ENCODE results near the gene DHRSX. TPM values are rescaled to one million over a fixed set of nuclear protein-coding genes. Genes with fewer than 3 reads are reported as not detected.

Gene DHRSX
- total and polyA plus RNA-seq, 2 of the 8 experiments (the other 6 are each of a cell fraction or from before 2014, with no cell fraction given), result 35.1 to 43.4 TPM

DNA sequence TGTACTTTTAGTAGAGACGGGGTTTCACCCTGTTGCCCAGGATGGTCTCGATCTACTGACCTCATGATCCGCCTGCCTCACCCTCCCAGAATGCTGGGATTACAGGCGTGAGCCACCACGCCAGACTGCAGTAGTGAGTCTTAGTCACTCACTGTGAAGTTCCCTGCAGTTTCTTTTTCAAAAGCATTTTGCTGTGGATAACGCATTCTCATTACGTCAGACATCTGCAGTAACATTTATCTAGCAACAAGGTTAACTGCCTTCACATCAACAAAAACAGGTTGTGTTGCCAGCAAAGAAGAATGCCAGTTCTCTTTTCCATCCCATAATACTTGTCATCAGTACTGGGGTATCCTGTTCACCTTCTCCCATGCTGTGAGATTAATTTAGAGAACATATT lies 164.6 kb downstream of the DHRSX start:
- no peaks in the 10 kb centered on the region; the same call in 1 of the 2 replicates for H3K79me1 ChIP-seq (ENCODE audit: low read depth, low read length)
- no peak overlapping the region for H2AK5ac ChIP-seq (ENCODE audit: low read depth, low read length)
- no peak overlapping the region for H4K91ac ChIP-seq (replicated peaks; ENCODE audit: insufficient read length, low read length)
- H2BK5ac ChIP-seq (ENCODE audit: low read depth, low read length), result no peak overlapping the region
- no peaks in the 10 kb centered on the region for H4K20me1 ChIP-seq (replicated peaks in 1 of 2; ENCODE audit: control insufficient read depth in 1 of 2, insufficient read depth in 2 of 2, low read length in 2 of 2)
- no peaks in the 10 kb centered on the region for H3K4me1 ChIP-seq (replicated peaks in 1 of 4; ENCODE audit: control insufficient read depth in 3 of 4, insufficient read depth in 4 of 4, low read length in 3 of 4)
- H4K5ac ChIP-seq (ENCODE audit: insufficient read length, low read depth, low read length), result no peak overlapping the region
- H4K8ac ChIP-seq (ENCODE audit: extremely low read depth, insufficient read depth, low read length), result no peak overlapping the region
- H3K27me3 ChIP-seq (replicated peaks in 1 of 4; ENCODE audit: control insufficient read depth in 3 of 4, extremely low read depth in 1 of 4, insufficient read depth in 3 of 4, low read length in 3 of 4), result no peaks in the 10 kb centered on the region
- no peak overlapping the region for H3K4me2 ChIP-seq (ENCODE audit: insufficient read depth in 1 of 2, low read depth in 2 of 2, low read length in 2 of 2)
- no peak overlapping the region for H3K27ac ChIP-seq (ENCODE audit: low read depth, low read length)
- H3K23ac ChIP-seq (ENCODE audit: insufficient read length), result no peak overlapping the region
- H3K4ac ChIP-seq (replicated peaks; ENCODE audit: insufficient read length, low read depth, low read length), result no peak overlapping the region
- H2BK120ac ChIP-seq (replicated peaks; ENCODE audit: low read depth, low read length), result no peak overlapping the region
- H2BK15ac ChIP-seq (ENCODE audit: low read length), result no peak overlapping the region
- H3K14ac ChIP-seq (ENCODE audit: insufficient read length), result no peak overlapping the region
- POLR2A ChIA-PET (ENCODE audit: partially characterized antibody), result no interaction called here
- H3K56ac ChIP-seq (replicated peaks; ENCODE audit: insufficient read length, low read depth, low read length), result no peak overlapping the region
- DNase-seq (ENCODE audit: low read depth in 1 of 2, low spot score in 2 of 2) (no peak), FAIRE-seq (no peak)
- H3K23me2 ChIP-seq (ENCODE audit: low read depth, low read length), result no peaks in the 10 kb centered on the region; the same call in 1 of the 2 replicates
- H2BK12ac ChIP-seq (ENCODE audit: low read depth, low read length), result no peak overlapping the region
- H3K18ac ChIP-seq (ENCODE audit: extremely low read depth, low read length), result no peak overlapping the region
- H3K9ac ChIP-seq (replicated peaks in 1 of 4; ENCODE audit: extremely low read depth in 1 of 4, low read depth in 3 of 4, low read length in 3 of 4), result no peak overlapping the region
- WGBS, 2 experiments (ENCODE audit: extremely low coverage in 1 of 2, insufficient coverage in 1 of 2, insufficient read length in 1 of 2, insufficient replicate concordance in 2 of 2, low coverage in 1 of 2, low lambda C conversion rate in 2 of 2, missing lambda C conversion rate in 1 of 2), result 93% methylated on average over 7 of the region's 7 CpGs; no CpG with 5 or more reads in 1 of the 2 experiments
- no peak overlapping the region for H2BK20ac ChIP-seq (ENCODE audit: low read length)
- no peaks in the 10 kb centered on the region for H3K9me3 ChIP-seq (ENCODE audit: insufficient read depth in 2 of 2, low read depth in 1 of 2, low read length in 1 of 2)
- CTCF ChIA-PET (ENCODE audit: partially characterized antibody), result no interaction called here
- H2AFZ ChIP-seq (ENCODE audit: low read length), result no peak overlapping the region
- H3K79me2 ChIP-seq (ENCODE audit: control insufficient read depth in 1 of 2, insufficient read depth in 2 of 2, low read length in 2 of 2), result no peaks in the 10 kb centered on the region
- H3K36me3 ChIP-seq (ENCODE audit: control insufficient read depth in 2 of 4, insufficient read depth in 4 of 4, low read length in 3 of 4), result peaks cover 0 to 4% (median 0%) of the 10 kb centered on the region in 4 experiments; a peak in 2 of 8 replicates
- no peak overlapping the region for H3K4me3 ChIP-seq (ENCODE audit: extremely low read depth in 1 of 4, insufficient read depth in 2 of 4, low read depth in 3 of 4, low read length in 4 of 4)
- TF ChIP-seq MAFK (IDR thresholded peaks at IDR 0.05; ENCODE audit: low read depth, low read length) (no peak), JUND (IDR thresholded peaks at IDR 0.05; ENCODE audit: low read length) (no peak), SP4 (IDR thresholded peaks at IDR 0.05; ENCODE audit: low read length) (no peak), RNF2 (IDR thresholded peaks at IDR 0.05; ENCODE audit: borderline replicate concordance, low read depth, low read length, missing control alignments, poor library complexity, severe bottlenecking) (no peak), BACH1 (IDR thresholded peaks at IDR 0.05; ENCODE audit: low read length) (no peak), YY1 (IDR thresholded peaks at IDR 0.05; ENCODE audit: low read depth, low read length) (no peak), EZH2 (IDR thresholded peaks at IDR 0.05; ENCODE audit: low read depth, low read length, severe bottlenecking) (no peak), SUZ12 (IDR thresholded peaks at IDR 0.05; ENCODE audit: low read length) (no peak), FOSL1 (IDR thresholded peaks at IDR 0.05; ENCODE audit: insufficient read depth, low read depth, low read length) (no peak), ATF2 (IDR thresholded peaks at IDR 0.05; ENCODE audit: low read length) (no peak), JUN (IDR thresholded peaks at IDR 0.05; ENCODE audit: low read depth, low read length) (no peak), KDM4A (IDR thresholded peaks at IDR 0.05; ENCODE audit: low read depth, low read length, severe bottlenecking) (no peak), CEBPB (IDR thresholded peaks at IDR 0.05; ENCODE audit: low read depth, low read length) (no peak)
